HepG2 (cell line): ENCODE measurements around the gene THRA. TPM values are rescaled to one million over a fixed set of nuclear protein-coding genes. Genes with fewer than 3 reads are reported as not detected.

Experiments
- ARID5B ChIP-seq: IDR thresholded peaks from 2 replicates; pipeline ENCODE4 v1.4.0; 2020; ENCODE audit warnings: mild to moderate bottlenecking, missing genetic modification reagents
- CEBPG ChIP-seq: IDR thresholded peaks from 2 replicates; pipeline ENCODE4 v1.6.1; 2016
- DZIP1 ChIP-seq: sonication (generic); formaldehyde crosslinking; IDR thresholded peaks from 2 replicates; pipeline ENCODE4 v1.5.0; 2020; ENCODE audit warnings: mild to moderate bottlenecking, missing genetic modification reagents
- FOXA1 ChIP-seq, 2 experiments: fragments of 450-650 bp in 1 of 2; sonication (generic) in 1 of 2; formaldehyde crosslinking in 1 of 2; IDR thresholded peaks; 2 replicates each; pipeline versions ENCODE4 v1.4.0 to v1.6.1; 2016 to 2020; ENCODE audit warnings: missing genetic modification reagents in 1 of 2
- HOXA3 ChIP-seq: sonication (generic); formaldehyde crosslinking; IDR thresholded peaks from 2 replicates; pipeline ENCODE4 v1.5.0; 2020; ENCODE audit warnings: missing genetic modification reagents
- IKZF1 ChIP-seq: fragments of 450-650 bp; IDR thresholded peaks from 2 replicates; pipeline ENCODE4 v1.7.1; 2016
- MAFF ChIP-seq: IDR thresholded peaks from 2 replicates; pipeline ENCODE4 v1.6.1; 2011; ENCODE audit warnings: low read depth, low read length, improper control_type of control experiment
- MTF1 ChIP-seq: sonication (generic); formaldehyde crosslinking; IDR thresholded peaks from 2 replicates; pipeline ENCODE4 v1.5.0; 2020; ENCODE audit warnings: missing genetic modification reagents
- NCOA1 ChIP-seq: sonication (generic); formaldehyde crosslinking; IDR thresholded peaks from 2 replicates; pipeline ENCODE4 v1.9.0; 2021; ENCODE audit warnings: missing genetic modification reagents
- NKX3-1 ChIP-seq: sonication (generic); formaldehyde crosslinking; IDR thresholded peaks from 2 replicates; pipeline ENCODE4 v1.5.0; 2020; ENCODE audit warnings: missing genetic modification reagents
- PHF21A ChIP-seq: sonication (generic); formaldehyde crosslinking; IDR thresholded peaks from 2 replicates; pipeline ENCODE4 v1.5.0; 2020; ENCODE audit warnings: mild to moderate bottlenecking, missing genetic modification reagents
- POLR2G ChIP-seq: fragments of 200-400 bp; formaldehyde crosslinking; IDR thresholded peaks from 2 replicates; pipeline ENCODE4 v1.6.1; 2018; ENCODE audit warnings: mild to moderate bottlenecking, low read depth, low read length, moderate library complexity
- RFXAP ChIP-seq: sonication (generic); formaldehyde crosslinking; IDR thresholded peaks from 2 replicates; pipeline ENCODE4 v1.4.0; 2020; ENCODE audit warnings: missing genetic modification reagents, borderline replicate concordance
- SMAD3 ChIP-seq: sonication (generic); formaldehyde crosslinking; IDR thresholded peaks from 2 replicates; pipeline ENCODE4 v1.4.0; 2020; ENCODE audit warnings: missing genetic modification reagents
- U2AF2 ChIP-seq: fragments of 200-400 bp; formaldehyde crosslinking; IDR thresholded peaks from 2 replicates; pipeline ENCODE4 v1.6.1; 2017; ENCODE audit warnings: low read depth, mild to moderate bottlenecking, low read length
- ZBTB43 ChIP-seq: sonication (generic); formaldehyde crosslinking; conservative IDR thresholded peaks from 2 replicates; pipeline ENCODE4 v1.4.0; 2020; ENCODE audit warnings: missing genetic modification reagents
- ZFP91 ChIP-seq: sonication (generic); formaldehyde crosslinking; IDR thresholded peaks from 2 replicates; pipeline ENCODE4 v1.9.0; 2022; ENCODE audit warnings: missing genetic modification reagents, mild to moderate bottlenecking, borderline replicate concordance
- ZNF121 ChIP-seq: sonication (generic); formaldehyde crosslinking; IDR thresholded peaks from 2 replicates; pipeline ENCODE4 v1.5.0; 2020; ENCODE audit warnings: mild to moderate bottlenecking, missing genetic modification reagents
- ZNF205 ChIP-seq: IDR thresholded peaks from 2 replicates; pipeline ENCODE4 v1.6.1; 2018; ENCODE audit warnings: missing biosample characterization, missing genetic modification reagents
- ZNF383 ChIP-seq: sonication (generic); formaldehyde crosslinking; IDR thresholded peaks from 2 replicates; pipeline ENCODE4 v1.4.0; 2020; ENCODE audit warnings: missing genetic modification reagents, mild to moderate bottlenecking, borderline replicate concordance
- ZNF674 ChIP-seq: sonication (generic); formaldehyde crosslinking; IDR thresholded peaks from 2 replicates; pipeline ENCODE4 v1.5.0; 2020; ENCODE audit warnings: low read depth, mild to moderate bottlenecking, missing genetic modification reagents
- polyA plus RNA-seq, 8 experiments: library from polyadenylated mRNA; depleted of rRNA in 3 of 8; stranded (reverse) in 7 of 8; unstranded in 1 of 8; fragments of >200 nt; fragmentation: Illumina TruSeq in 4 of 8; extraction: Trizol in 4 of 8; gene quantifications; 2 replicates each; pipeline versions ENCODE4 v1.2.1 to v1.2.3, GENCODE V29; 2011 to 2016; ENCODE audit warnings: low read depth in 4 of 8, missing spikeins in 1 of 8, mixed read lengths in 1 of 8; ENCODE audit not compliant: insufficient read depth in 1 of 8
- total RNA-seq, 5 experiments: library from RNA; depleted of rRNA; stranded (reverse); fragments of >200 nt; fragmentation: Illumina TruSeq; extraction: Trizol; gene quantifications; 2 replicates each; pipeline ENCODE4 v1.2.3, GENCODE V29; 2016; ENCODE audit warnings: low read depth in 1 of 5

Gene THRA
- total and polyA plus RNA-seq, 2 of the 13 experiments (the other 11 are each of a cell fraction or from before 2014, with no cell fraction given), result 8.0 to 9.9 TPM

DNA sequence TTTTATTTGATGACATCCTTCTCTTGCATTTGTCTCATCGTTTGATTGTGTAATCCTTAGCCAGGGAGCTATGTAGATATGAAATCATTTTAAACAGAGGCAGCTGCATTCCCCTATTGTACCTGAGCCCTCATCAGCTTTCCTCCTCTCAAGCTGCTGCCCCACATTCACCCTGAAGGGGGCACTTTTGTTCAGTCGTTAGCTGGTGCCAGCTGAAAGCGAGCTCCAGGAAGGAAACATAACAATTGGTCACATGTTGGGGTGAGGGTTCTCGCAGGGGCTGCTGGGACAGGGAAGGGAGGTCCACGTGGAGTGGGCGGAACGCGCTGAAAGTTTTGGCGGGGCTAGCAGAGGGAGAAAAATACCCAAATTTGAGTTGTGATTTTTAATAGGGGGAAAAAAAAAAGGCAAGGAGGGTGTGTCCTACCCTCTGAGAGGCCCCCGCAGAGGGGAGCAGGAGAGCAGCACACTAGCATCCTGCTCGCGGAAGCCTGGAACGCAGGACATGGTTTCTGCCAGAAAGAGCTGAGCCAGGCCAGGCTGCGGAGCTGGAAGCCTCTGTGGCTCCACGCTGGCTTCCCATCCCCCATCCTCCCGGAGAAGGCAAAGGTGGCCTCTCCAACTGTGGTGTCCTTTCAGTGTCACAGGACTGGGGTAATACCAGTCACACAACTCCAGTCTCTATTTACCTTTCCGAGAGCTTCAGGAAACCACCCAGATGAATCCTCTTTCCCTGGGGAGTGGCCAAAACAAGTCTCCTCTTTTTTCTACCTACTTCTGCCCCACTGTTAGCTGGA lies 50.5 kb downstream of the THRA start (continued):
- TF ChIP-seq DZIP1 (CRISPR knock-in tag) (no peak), ARID5B (CRISPR knock-in tag) (peak; percentile 55; the same call in 1 of the 2 replicates), RFXAP (CRISPR knock-in tag) (peak; percentile 20; the same call in 1 of the 2 replicates), POLR2G (peak; percentile 91), MAFF (0 out of 2 replicates have a peak, but pooled peaks have one; percentile 15), ZFP91 (peak; percentile 87; the same call in 1 of the 2 replicates), CEBPG (CRISPR knock-in tag) (peak; percentile 60), ZBTB43 (CRISPR knock-in tag) (peak; percentile 74), MTF1 (CRISPR knock-in tag) (no peak; the same call in 1 of the 2 replicates), HOXA3 (CRISPR knock-in tag) (peak; percentile 85), NCOA1 (peak; percentile 82), IKZF1 (no peak), ZNF205 (CRISPR knock-in tag) (no peak), PHF21A (CRISPR knock-in tag) (peak; percentile 92), SMAD3 (CRISPR knock-in tag) (peak; percentile 89), U2AF2 (peak; percentile 83; the same call in 1 of the 2 replicates), NKX3-1 (CRISPR knock-in tag) (peak; percentile 93), ZNF121 (peak; percentile 55), FOXA1 (IDR thresholded peaks at IDR 0.05) (peak; percentile 67; the same call in 1 of the 2 replicates), FOXA1 (CRISPR knock-in tag; IDR thresholded peaks at IDR 0.05) (peak; percentile 96), ZNF674 (CRISPR knock-in tag) (no peak), ZNF383 (CRISPR knock-in tag) (no peak)
